ENCODE measurements around the gene RERE.

The RERE gene

DNA sequence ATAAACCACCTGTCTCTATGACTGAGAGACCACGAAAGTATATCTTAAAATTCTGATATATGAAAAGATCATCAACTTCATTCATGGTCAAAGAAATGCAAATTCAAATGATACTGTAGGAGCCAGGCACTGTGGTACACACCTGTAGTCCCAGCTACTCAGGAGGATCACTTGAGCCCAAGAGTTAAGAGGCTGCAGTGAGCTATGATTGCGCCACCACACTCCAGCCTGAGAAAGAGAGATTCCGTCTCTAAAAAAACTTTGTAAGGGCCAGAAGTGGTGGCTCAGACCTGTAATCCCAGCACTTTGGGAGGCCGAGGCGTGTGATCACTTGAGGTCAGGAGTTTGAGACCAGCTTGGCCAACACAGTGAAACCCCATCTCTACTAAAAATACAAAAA lies 17.0 kb downstream of the RERE start:
- Histone ChIP-seq H3K27me3 (ENCODE audit: control insufficient read depth, low read length) (no peaks in the 10 kb centered on the region), H3K9me3 (ENCODE audit: control insufficient read depth, insufficient read depth, low read length) (no peaks in the 10 kb centered on the region), H3K4me3 (ENCODE audit: low read length) (no peak overlapping the region), H3K79me2 (ENCODE audit: control insufficient read depth, low read length) (peaks cover 44% of the 10 kb centered on the region), H3K9me2 (replicated peaks; ENCODE audit: control insufficient read depth, low read length) (no peaks in the 10 kb centered on the region), H3K4me1 (ENCODE audit: control insufficient read depth, low read length) (no peaks in the 10 kb centered on the region), H3K36me3 (ENCODE audit: control insufficient read depth, low read length) (peaks cover 3% of the 10 kb centered on the region; the same call in 1 of the 2 replicates), H4K20me1 (ENCODE audit: control insufficient read depth, insufficient read depth, low read depth, low read length) (0 out of 2 replicates have a peak, but pooled peaks cover 3% of the 10 kb centered on the region), H3F3A (ENCODE audit: control insufficient read depth, insufficient read depth) (peaks cover 2% of the 10 kb centered on the region; the same call in 1 of the 2 replicates), H3K4me2 (ENCODE audit: low read length) (no peak overlapping the region), H3K27ac (ENCODE audit: low read depth, low read length) (no peak overlapping the region)
- TF ChIP-seq, protein P1, sequence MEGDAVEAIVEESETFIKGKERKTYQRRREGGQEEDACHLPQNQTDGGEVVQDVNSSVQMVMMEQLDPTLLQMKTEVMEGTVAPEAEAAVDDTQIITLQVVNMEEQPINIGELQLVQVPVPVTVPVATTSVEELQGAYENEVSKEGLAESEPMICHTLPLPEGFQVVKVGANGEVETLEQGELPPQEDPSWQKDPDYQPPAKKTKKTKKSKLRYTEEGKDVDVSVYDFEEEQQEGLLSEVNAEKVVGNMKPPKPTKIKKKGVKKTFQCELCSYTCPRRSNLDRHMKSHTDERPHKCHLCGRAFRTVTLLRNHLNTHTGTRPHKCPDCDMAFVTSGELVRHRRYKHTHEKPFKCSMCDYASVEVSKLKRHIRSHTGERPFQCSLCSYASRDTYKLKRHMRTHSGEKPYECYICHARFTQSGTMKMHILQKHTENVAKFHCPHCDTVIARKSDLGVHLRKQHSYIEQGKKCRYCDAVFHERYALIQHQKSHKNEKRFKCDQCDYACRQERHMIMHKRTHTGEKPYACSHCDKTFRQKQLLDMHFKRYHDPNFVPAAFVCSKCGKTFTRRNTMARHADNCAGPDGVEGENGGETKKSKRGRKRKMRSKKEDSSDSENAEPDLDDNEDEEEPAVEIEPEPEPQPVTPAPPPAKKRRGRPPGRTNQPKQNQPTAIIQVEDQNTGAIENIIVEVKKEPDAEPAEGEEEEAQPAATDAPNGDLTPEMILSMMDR (IDR thresholded peaks at IDR 0.05; ENCODE audit: low read depth, low read length, poor library complexity, severe bottlenecking), result no peak
- TF ChIP-seq EZH2phosphoT487 (IDR thresholded peaks at IDR 0.05; ENCODE audit: borderline replicate concordance, low read length), result no peak

DNA sequence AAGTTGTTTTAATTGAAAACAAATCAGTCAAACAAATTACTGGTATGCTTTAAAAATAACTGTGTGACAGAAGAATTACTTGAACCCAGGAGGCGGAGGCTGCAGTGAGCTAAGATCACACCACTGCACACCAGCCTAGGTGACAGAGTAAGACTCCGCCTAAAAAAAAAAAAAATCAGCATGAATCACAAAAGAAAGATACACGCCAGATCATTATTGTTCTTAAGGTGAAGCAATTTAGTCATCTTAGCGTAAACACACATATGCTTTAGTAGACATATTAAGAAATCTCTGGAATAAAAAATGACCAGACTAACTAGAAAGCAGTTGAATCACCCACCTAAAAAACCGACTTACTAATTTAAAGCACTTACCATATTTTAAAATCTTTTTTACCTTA lies 20.2 kb downstream of the RERE start:
- Histone ChIP-seq H3K4me1 (ENCODE audit: control insufficient read depth, low read length) (no peaks in the 10 kb centered on the region), H3K4me2 (ENCODE audit: low read length) (no peak overlapping the region), H3K36me3 (ENCODE audit: control insufficient read depth, low read length) (no peaks in the 10 kb centered on the region; the same call in 1 of the 2 replicates), H3K9me2 (replicated peaks; ENCODE audit: control insufficient read depth, low read length) (no peaks in the 10 kb centered on the region), H4K20me1 (ENCODE audit: control insufficient read depth, insufficient read depth, low read depth, low read length) (peaks cover 3% of the 10 kb centered on the region; the same call in 1 of the 2 replicates), H3K9me3 (ENCODE audit: control insufficient read depth, insufficient read depth, low read length) (no peaks in the 10 kb centered on the region), H3K79me2 (ENCODE audit: control insufficient read depth, low read length) (peaks cover 35% of the 10 kb centered on the region), H3K4me3 (ENCODE audit: low read length) (no peak overlapping the region), H3K27ac (ENCODE audit: low read depth, low read length) (no peak overlapping the region), H3F3A (ENCODE audit: control insufficient read depth, insufficient read depth) (peaks cover 2% of the 10 kb centered on the region; the same call in 1 of the 2 replicates), H3K27me3 (ENCODE audit: control insufficient read depth, low read length) (no peaks in the 10 kb centered on the region)
- TF ChIP-seq, protein P1 (IDR thresholded peaks at IDR 0.05; ENCODE audit: low read depth, low read length, poor library complexity, severe bottlenecking), result no peak
- no peak for TF ChIP-seq EZH2phosphoT487 (IDR thresholded peaks at IDR 0.05; ENCODE audit: borderline replicate concordance, low read length)

DNA sequence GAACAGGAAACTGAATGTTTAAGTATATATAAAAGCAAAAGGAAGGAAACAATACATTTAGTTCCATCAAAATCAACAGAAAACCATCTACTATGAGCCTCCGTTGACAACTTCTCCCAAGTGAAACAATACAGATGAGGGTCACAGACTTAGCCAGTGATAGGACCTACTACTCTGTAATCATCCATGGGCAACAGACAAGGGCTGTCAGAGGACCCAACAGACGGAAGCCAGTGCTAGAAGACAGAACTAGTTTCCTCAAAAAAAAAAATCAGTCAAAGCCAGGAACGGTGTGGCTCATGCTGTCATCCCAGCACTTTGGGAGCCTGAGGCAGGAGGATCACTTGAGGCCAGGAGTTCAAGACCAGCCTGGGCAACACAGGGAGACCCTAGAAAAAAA lies 20.6 kb downstream of the RERE start:
- Histone ChIP-seq H3K4me1 (ENCODE audit: control insufficient read depth, low read length) (no peaks in the 10 kb centered on the region), H3K27ac (ENCODE audit: low read depth, low read length) (no peak overlapping the region), H3K36me3 (ENCODE audit: control insufficient read depth, low read length) (no peaks in the 10 kb centered on the region; the same call in 1 of the 2 replicates), H3K79me2 (ENCODE audit: control insufficient read depth, low read length) (peaks cover 37% of the 10 kb centered on the region), H3K27me3 (ENCODE audit: control insufficient read depth, low read length) (no peaks in the 10 kb centered on the region), H3F3A (ENCODE audit: control insufficient read depth, insufficient read depth) (peaks cover 2% of the 10 kb centered on the region; the same call in 1 of the 2 replicates), H4K20me1 (ENCODE audit: control insufficient read depth, insufficient read depth, low read depth, low read length) (peaks cover 4% of the 10 kb centered on the region; the same call in 1 of the 2 replicates), H3K9me3 (ENCODE audit: control insufficient read depth, insufficient read depth, low read length) (no peaks in the 10 kb centered on the region), H3K9me2 (replicated peaks; ENCODE audit: control insufficient read depth, low read length) (no peaks in the 10 kb centered on the region), H3K4me2 (ENCODE audit: low read length) (no peak overlapping the region), H3K4me3 (ENCODE audit: low read length) (no peak overlapping the region)
- TF ChIP-seq EZH2phosphoT487 (IDR thresholded peaks at IDR 0.05; ENCODE audit: borderline replicate concordance, low read length), result no peak
- TF ChIP-seq, protein P1 (IDR thresholded peaks at IDR 0.05; ENCODE audit: low read depth, low read length, poor library complexity, severe bottlenecking), result no peak
